22Rv1 (cell line): ENCODE data around the gene WTIP.

Experiments used
- H3K27ac ChIP-seq: fragments of 450-650 bp; 2 replicates; pipeline ENCODE4 v1.5.1; 2017
- CTCF ChIP-seq: fragments of 450-650 bp; IDR thresholded peaks from 2 replicates; pipeline ENCODE4 v1.5.1; 2017; ENCODE audit warnings: mild to moderate bottlenecking
- ZFX ChIP-seq: fragments of 450-650 bp; IDR thresholded peaks from 2 replicates; pipeline ENCODE4 v1.6.1; 2017; ENCODE audit warnings: antibody characterized with exemption, borderline replicate concordance

The WTIP gene

GRCh38 chr19:34501339-34502320 lies 20.1 kb downstream of the WTIP start:
- TF ChIP-seq CTCF, result peak; percentile 100
- TF ChIP-seq ZFX, result no peak
- no peak overlapping the region for H3K27ac ChIP-seq

- TF ChIP-seq CTCF (no peak), ZFX (no peak)
These were observed 21.2 kb downstream of the WTIP start for GRCh38 chr19:34502582-34503411.

GRCh38 chr19:34503531-34504272 lies 22.1 kb downstream of the WTIP start:
- no peak for TF ChIP-seq CTCF
- no peak for TF ChIP-seq ZFX
- H3K27ac ChIP-seq, result no peak overlapping the region

More at GRCh38 chr19:34502582-34503411, 21.2 kb downstream of the WTIP start:
- no peak overlapping the region for H3K27ac ChIP-seq

- no peak overlapping the region for H3K27ac ChIP-seq
- TF ChIP-seq CTCF, result no peak
- TF ChIP-seq ZFX, result no peak
These were observed 22.8 kb downstream of the WTIP start for GRCh38 chr19:34504273-34504808.

GRCh38 chr19:34504809-34505291 lies 23.3 kb downstream of the WTIP start:
- TF ChIP-seq CTCF (no peak), ZFX (no peak)
- H3K27ac ChIP-seq, result no peak overlapping the region

- no peak overlapping the region for H3K27ac ChIP-seq
- no peak for TF ChIP-seq ZFX
- no peak for TF ChIP-seq CTCF
These were observed 23.9 kb downstream of the WTIP start for GRCh38 chr19:34505321-34506025.
